ENCODE data around the gene NFATC3.

NFATC3 gene

GRCh38 chr16:68079626-68080344, 5.4 kb upstream of the NFATC3 start:
- Mint-ChIP-seq H3K4me3 (peak overlapping the region; percentile 74), H3K4me1 (ENCODE audit: low read depth) (peaks cover 90% of the 10 kb centered on the region), H3K27me3 (no peaks in the 10 kb centered on the region), H3K27ac (peak overlapping the region; percentile 90), H3K9me3 (ENCODE audit: low read depth) (no peaks in the 10 kb centered on the region), H3K36me3 (peaks cover 7% of the 10 kb centered on the region)

GRCh38 chr16:68081861-68082628, 3.1 kb upstream of the NFATC3 start:
- peaks cover 7% of the 10 kb centered on the region for H3K36me3 Mint-ChIP-seq
- peaks cover 75% of the 10 kb centered on the region for H3K4me1 Mint-ChIP-seq (ENCODE audit: low read depth)
- peak overlapping the region; percentile 56 for H3K4me3 Mint-ChIP-seq
- peak overlapping the region; percentile 92 for H3K27ac Mint-ChIP-seq
- no peaks in the 10 kb centered on the region for H3K27me3 Mint-ChIP-seq
- no peaks in the 10 kb centered on the region for H3K9me3 Mint-ChIP-seq (ENCODE audit: low read depth)

- H3K36me3 Mint-ChIP-seq: peaks cover 7% of the 10 kb centered on the region
- H3K4me1 Mint-ChIP-seq (ENCODE audit: low read depth): peaks cover 75% of the 10 kb centered on the region
- H3K4me3 Mint-ChIP-seq: peak overlapping the region; percentile 85
- no peaks in the 10 kb centered on the region for H3K9me3 Mint-ChIP-seq (ENCODE audit: low read depth)
- peak overlapping the region; percentile 92 for H3K27ac Mint-ChIP-seq
- no peaks in the 10 kb centered on the region for H3K27me3 Mint-ChIP-seq
Observed at GRCh38 chr16:68082629-68083238, 2.4 kb upstream of the NFATC3 start.

- Mint-ChIP-seq H3K36me3 (peaks cover 3% of the 10 kb centered on the region), H3K9me3 (ENCODE audit: low read depth) (no peaks in the 10 kb centered on the region), H3K27ac (peak overlapping the region; percentile 92), H3K4me1 (ENCODE audit: low read depth) (peaks cover 73% of the 10 kb centered on the region), H3K27me3 (no peaks in the 10 kb centered on the region), H3K4me3 (peak overlapping the region; percentile 85)
Observed at GRCh38 chr16:68083239-68083781, 1.9 kb upstream of the NFATC3 start.

- peak overlapping the region; percentile 92 for H3K27ac Mint-ChIP-seq
- H3K4me1 Mint-ChIP-seq (ENCODE audit: low read depth): peaks cover 71% of the 10 kb centered on the region
Observed at GRCh38 chr16:68083861-68084503, 1.2 kb upstream of the NFATC3 start.

GRCh38 chr16:68084504-68085258, 489 bp upstream of the NFATC3 start:
- Mint-ChIP-seq H3K9me3 (ENCODE audit: low read depth) (no peaks in the 10 kb centered on the region), H3K36me3 (peaks cover 2% of the 10 kb centered on the region), H3K4me1 (ENCODE audit: low read depth) (peaks cover 71% of the 10 kb centered on the region), H3K27ac (peak overlapping the region; percentile 92), H3K27me3 (no peaks in the 10 kb centered on the region), H3K4me3 (peak overlapping the region; percentile 85)

More at GRCh38 chr16:68083861-68084503, 1.2 kb upstream of the NFATC3 start:
- H3K9me3 Mint-ChIP-seq (ENCODE audit: low read depth): no peaks in the 10 kb centered on the region
- H3K27me3 Mint-ChIP-seq: no peaks in the 10 kb centered on the region
- H3K4me3 Mint-ChIP-seq: peak overlapping the region; percentile 85
- peaks cover 2% of the 10 kb centered on the region for H3K36me3 Mint-ChIP-seq

GRCh38 chr16:68086336-68086841, 1.2 kb downstream of the NFATC3 start:
- Mint-ChIP-seq H3K9me3 (ENCODE audit: low read depth) (no peaks in the 10 kb centered on the region), H3K27me3 (no peaks in the 10 kb centered on the region), H3K36me3 (no peaks in the 10 kb centered on the region), H3K27ac (peak overlapping the region; percentile 86), H3K4me3 (peak overlapping the region; percentile 94), H3K4me1 (ENCODE audit: low read depth) (peaks cover 70% of the 10 kb centered on the region)

- Mint-ChIP-seq H3K36me3 (no peaks in the 10 kb centered on the region), H3K27ac (peak overlapping the region; percentile 86), H3K27me3 (no peaks in the 10 kb centered on the region), H3K4me1 (ENCODE audit: low read depth) (peaks cover 70% of the 10 kb centered on the region), H3K9me3 (ENCODE audit: low read depth) (no peaks in the 10 kb centered on the region), H3K4me3 (peak overlapping the region; percentile 94)
Observed at GRCh38 chr16:68086860-68087268, 1.7 kb downstream of the NFATC3 start.

GRCh38 chr16:68087688-68088087, 2.5 kb downstream of the NFATC3 start:
- Mint-ChIP-seq H3K4me3 (peak overlapping the region; percentile 94), H3K27ac (peak overlapping the region; percentile 82)

GRCh38 chr16:68088130-68088972, 3.2 kb downstream of the NFATC3 start:
- H3K4me1 Mint-ChIP-seq (ENCODE audit: low read depth): peaks cover 68% of the 10 kb centered on the region
- no peaks in the 10 kb centered on the region for H3K36me3 Mint-ChIP-seq
- H3K27me3 Mint-ChIP-seq: no peaks in the 10 kb centered on the region
- H3K9me3 Mint-ChIP-seq (ENCODE audit: low read depth): no peaks in the 10 kb centered on the region
- peak overlapping the region; percentile 94 for H3K4me3 Mint-ChIP-seq
- peak overlapping the region; percentile 84 for H3K27ac Mint-ChIP-seq

More at GRCh38 chr16:68087688-68088087, 2.5 kb downstream of the NFATC3 start:
- Mint-ChIP-seq H3K9me3 (ENCODE audit: low read depth) (no peaks in the 10 kb centered on the region), H3K27me3 (no peaks in the 10 kb centered on the region), H3K4me1 (ENCODE audit: low read depth) (peaks cover 68% of the 10 kb centered on the region), H3K36me3 (no peaks in the 10 kb centered on the region)

GRCh38 chr16:68089067-68089466, 3.9 kb downstream of the NFATC3 start:
- Mint-ChIP-seq H3K27me3 (no peaks in the 10 kb centered on the region), H3K9me3 (ENCODE audit: low read depth) (no peaks in the 10 kb centered on the region), H3K4me3 (peak overlapping the region; percentile 77), H3K36me3 (no peaks in the 10 kb centered on the region), H3K27ac (peak overlapping the region; percentile 84), H3K4me1 (ENCODE audit: low read depth) (peaks cover 68% of the 10 kb centered on the region)

GRCh38 chr16:68090130-68090529, 5.0 kb downstream of the NFATC3 start:
- H3K4me3 Mint-ChIP-seq: peak overlapping the region; percentile 77
- H3K27ac Mint-ChIP-seq: peak overlapping the region; percentile 84
- no peaks in the 10 kb centered on the region for H3K27me3 Mint-ChIP-seq

GRCh38 chr16:68090533-68090932, 5.4 kb downstream of the NFATC3 start:
- H3K9me3 Mint-ChIP-seq (ENCODE audit: low read depth): no peaks in the 10 kb centered on the region
- H3K4me3 Mint-ChIP-seq: peak overlapping the region; percentile 77
- H3K27me3 Mint-ChIP-seq: no peaks in the 10 kb centered on the region
- H3K27ac Mint-ChIP-seq: peak overlapping the region; percentile 84
- H3K36me3 Mint-ChIP-seq: no peaks in the 10 kb centered on the region
- H3K4me1 Mint-ChIP-seq (ENCODE audit: low read depth): peaks cover 77% of the 10 kb centered on the region

More at GRCh38 chr16:68090130-68090529, 5.0 kb downstream of the NFATC3 start:
- Mint-ChIP-seq H3K4me1 (ENCODE audit: low read depth) (peaks cover 74% of the 10 kb centered on the region), H3K9me3 (ENCODE audit: low read depth) (no peaks in the 10 kb centered on the region), H3K36me3 (no peaks in the 10 kb centered on the region)
